Upper lobe of left lung (tissue), 4 donors: ENCODE data around the gene ZNF552.
"Not testable (repeated sequence)": the region's sequence is repeated elsewhere in the genome, so short reads cannot be mapped to it uniquely, and the experiment has no call there.

ENCODE experiments used
- EP300 ChIP-seq, 4 donors: sonication (generic); formaldehyde crosslinking; IDR thresholded peaks; one replicate each; pipeline ENCODE4 v1.5.1; 2017; ENCODE audit warnings: antibody characterized with exemption in 4 of 4, control low read depth in 2 of 4
- POLR2A ChIP-seq, 4 donors: fragments of 450-650 bp; IDR thresholded peaks; one replicate each; pipeline ENCODE4 v1.5.1; 2016 to 2017; ENCODE audit warnings: antibody characterized with exemption in 4 of 4, mild to moderate bottlenecking in 2 of 4
- POLR2AphosphoS5 ChIP-seq, 2 donors: sonication (generic); formaldehyde crosslinking; IDR thresholded peaks; one replicate each; pipeline ENCODE4 v1.5.1; 2017; ENCODE audit warnings: antibody characterized with exemption in 2 of 2
- TF ChIP-seq, protein P1 (sequence below), 6 experiments: fragments of 450-650 bp in 4 of 6; fragments of 200-600 bp in 2 of 6; sonication (generic) in 2 of 6; IDR thresholded peaks; one replicate each; pipeline ENCODE4 v1.5.1; 2016 to 2019; ENCODE audit warnings: antibody characterized with exemption in 6 of 6

DNA sequence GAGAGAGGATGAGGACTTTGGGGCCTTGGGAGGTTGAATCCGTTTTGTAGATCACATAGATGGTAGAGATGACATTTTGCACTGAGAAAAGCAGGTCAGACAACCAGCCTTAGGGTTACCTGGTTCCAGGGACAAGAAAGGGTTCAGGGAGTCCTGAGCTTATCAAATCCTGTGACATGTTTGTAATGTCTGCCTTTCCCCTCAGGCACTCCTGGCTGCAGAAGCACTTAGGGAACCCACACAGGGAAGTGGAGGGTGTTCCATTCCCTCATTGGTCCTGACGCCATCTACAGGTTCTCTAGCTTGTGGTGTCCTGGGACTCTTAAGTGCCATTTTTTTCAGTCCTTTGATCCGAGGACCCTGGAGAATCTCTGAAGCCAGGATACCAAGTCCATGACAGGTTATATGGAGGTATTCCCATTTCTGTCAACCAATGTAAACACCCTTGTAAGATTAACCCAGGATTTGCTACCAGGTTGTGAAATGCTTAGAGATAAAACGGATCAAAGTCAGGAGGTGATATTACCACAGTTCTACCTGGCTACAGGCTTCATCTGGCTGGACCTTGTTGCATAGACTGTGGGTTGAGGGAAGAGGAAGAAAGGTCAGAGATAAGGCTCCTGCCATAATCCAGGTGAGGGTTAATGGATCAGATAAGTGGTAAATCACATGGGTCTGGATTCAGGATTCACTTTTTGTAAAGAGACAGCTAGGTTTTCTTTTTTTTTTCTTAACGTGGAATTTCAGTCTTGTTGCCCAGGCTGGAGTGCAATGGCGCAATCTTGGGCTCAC lies 37.3 kb upstream of the ZNF552 start:
- not testable (repeated sequence) for TF ChIP-seq EP300, POLR2AphosphoS5, POLR2A (IDR thresholded peaks at IDR 0.05)
- TF ChIP-seq, protein P1, sequence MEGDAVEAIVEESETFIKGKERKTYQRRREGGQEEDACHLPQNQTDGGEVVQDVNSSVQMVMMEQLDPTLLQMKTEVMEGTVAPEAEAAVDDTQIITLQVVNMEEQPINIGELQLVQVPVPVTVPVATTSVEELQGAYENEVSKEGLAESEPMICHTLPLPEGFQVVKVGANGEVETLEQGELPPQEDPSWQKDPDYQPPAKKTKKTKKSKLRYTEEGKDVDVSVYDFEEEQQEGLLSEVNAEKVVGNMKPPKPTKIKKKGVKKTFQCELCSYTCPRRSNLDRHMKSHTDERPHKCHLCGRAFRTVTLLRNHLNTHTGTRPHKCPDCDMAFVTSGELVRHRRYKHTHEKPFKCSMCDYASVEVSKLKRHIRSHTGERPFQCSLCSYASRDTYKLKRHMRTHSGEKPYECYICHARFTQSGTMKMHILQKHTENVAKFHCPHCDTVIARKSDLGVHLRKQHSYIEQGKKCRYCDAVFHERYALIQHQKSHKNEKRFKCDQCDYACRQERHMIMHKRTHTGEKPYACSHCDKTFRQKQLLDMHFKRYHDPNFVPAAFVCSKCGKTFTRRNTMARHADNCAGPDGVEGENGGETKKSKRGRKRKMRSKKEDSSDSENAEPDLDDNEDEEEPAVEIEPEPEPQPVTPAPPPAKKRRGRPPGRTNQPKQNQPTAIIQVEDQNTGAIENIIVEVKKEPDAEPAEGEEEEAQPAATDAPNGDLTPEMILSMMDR (IDR thresholded peaks at IDR 0.05): not testable (repeated sequence)
